ENCODE results near the gene HIVEP3.

Gene HIVEP3

GRCh38 chr1:41524676-41525675, 393.7 kb downstream of the HIVEP3 start:
- DNase-seq, result no peak

GRCh38 chr1:41523949-41524675, 394.6 kb downstream of the HIVEP3 start:
- DNase-seq, result no peak

GRCh38 chr1:41523071-41523470, 395.7 kb downstream of the HIVEP3 start:
- no peak for DNase-seq

GRCh38 chr1:41521766-41522165, 397.0 kb downstream of the HIVEP3 start:
- DNase-seq, result no peak

- no peak for DNase-seq
Measured at GRCh38 chr1:41520951-41521752, 397.6 kb downstream of the HIVEP3 start.

GRCh38 chr1:41519667-41520066, 399.1 kb downstream of the HIVEP3 start:
- DNase-seq, result no peak

GRCh38 chr1:41518471-41518870, 400.3 kb downstream of the HIVEP3 start:
- no peak for DNase-seq

- no peak for DNase-seq
Measured at GRCh38 chr1:41517062-41517438, 401.7 kb downstream of the HIVEP3 start.

GRCh38 chr1:41516168-41517061, 402.3 kb downstream of the HIVEP3 start:
- peak; percentile 64 for DNase-seq

GRCh38 chr1:41515778-41516167, 402.9 kb downstream of the HIVEP3 start:
- DNase-seq, result no peak

GRCh38 chr1:41515131-41515678, 403.5 kb downstream of the HIVEP3 start:
- DNase-seq, result no peak

- DNase-seq, result no peak
Measured at GRCh38 chr1:41514381-41514780, 404.3 kb downstream of the HIVEP3 start.

- DNase-seq, result no peak
Measured at GRCh38 chr1:41513383-41513735, 405.4 kb downstream of the HIVEP3 start.

- no peak for DNase-seq
Measured at GRCh38 chr1:41512701-41513382, 405.9 kb downstream of the HIVEP3 start.

- no peak for DNase-seq
Measured at GRCh38 chr1:41511239-41511540, 407.5 kb downstream of the HIVEP3 start.

GRCh38 chr1:41510531-41511238, 408.0 kb downstream of the HIVEP3 start:
- no peak for DNase-seq

GRCh38 chr1:41509270-41509671, 409.5 kb downstream of the HIVEP3 start:
- DNase-seq, result no peak

- no peak for DNase-seq
Measured at GRCh38 chr1:41508290-41508689, 410.4 kb downstream of the HIVEP3 start.

- no peak for DNase-seq
Measured at GRCh38 chr1:41507836-41508235, 410.9 kb downstream of the HIVEP3 start.

GRCh38 chr1:41507110-41507720, 411.5 kb downstream of the HIVEP3 start:
- DNase-seq, result no peak

All from stimulated activated CD4-positive, alpha-beta T cell treated with anti-CD3 and anti-CD28 coated beads, Interleukin-4, amount 100 ng/mL, for 1 hour (primary cell).